Activated CD8-positive, alpha-beta memory T cell treated with anti-CD3 and anti-CD28 coated beads, Interleukin-2, amount 50 U/mL, for 24 hours (primary cell): ENCODE measurements around the gene INKA1.

ENCODE experiments used
- DNase-seq: peaks from one replicate; pipeline ENCODE4 v3.0.0-alpha.2; 2020; ENCODE audit errors: extremely low read depth

The INKA1 gene

DNA sequence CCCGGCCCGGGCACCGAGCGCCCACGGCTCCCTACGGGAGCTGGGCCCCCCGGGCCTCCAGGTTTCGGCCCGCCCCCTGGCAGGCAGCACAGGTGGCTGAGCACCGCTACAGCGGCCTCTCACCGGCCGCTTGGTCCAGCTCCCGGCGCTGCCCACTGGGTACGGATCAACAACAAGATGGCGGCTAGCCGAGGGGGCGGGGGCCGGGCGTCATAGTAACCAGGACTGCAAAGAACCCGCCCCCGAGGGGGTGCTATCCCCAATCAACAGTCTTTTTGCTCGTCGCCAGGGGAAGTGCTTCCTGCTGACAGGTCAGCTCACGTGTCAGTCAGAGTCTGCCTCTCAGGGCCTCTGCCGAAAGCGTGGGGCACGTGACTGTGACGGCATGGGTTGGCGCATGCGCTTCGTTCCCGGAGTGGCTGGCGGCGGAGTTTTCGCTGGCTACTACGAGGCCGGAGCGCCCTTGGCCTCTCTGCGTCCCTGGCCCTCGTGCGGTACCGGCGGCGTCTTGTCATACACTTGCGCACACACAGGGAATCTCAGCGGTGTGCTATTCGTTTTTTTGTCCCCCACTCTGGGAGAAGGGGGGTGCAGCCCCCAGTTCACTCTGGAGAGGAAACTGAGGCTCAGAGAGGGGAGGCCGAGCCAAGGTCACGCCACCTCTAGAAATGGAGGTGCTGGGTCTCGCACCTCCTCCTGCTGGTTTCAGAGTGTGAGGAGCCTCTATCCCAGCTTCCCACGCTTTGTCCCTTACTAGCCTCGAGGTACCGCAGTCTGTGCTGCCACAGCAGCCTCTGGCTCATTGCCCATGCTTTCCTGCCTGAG lies 16.5 kb upstream of the INKA1 start, which contains the start of gene IP6K1:
Gene IP6K1 (minus strand): TSS at position 186 of the 825 bp plus-strand sequence. CDS start 38,502 bp downstream, outside the sequence.
- peak; percentile 100 for DNase-seq

- DNase-seq, result no peak
Measured at GRCh38 chr3:49787182-49787464, 15.9 kb upstream of the INKA1 start.

GRCh38 chr3:49787536-49787935 lies 15.5 kb upstream of the INKA1 start:
- no peak for DNase-seq

- DNase-seq, result no peak
Measured at GRCh38 chr3:49788056-49788455, 15.0 kb upstream of the INKA1 start.

GRCh38 chr3:49790626-49791411 lies 12.2 kb upstream of the INKA1 start:
- DNase-seq, result no peak

DNA sequence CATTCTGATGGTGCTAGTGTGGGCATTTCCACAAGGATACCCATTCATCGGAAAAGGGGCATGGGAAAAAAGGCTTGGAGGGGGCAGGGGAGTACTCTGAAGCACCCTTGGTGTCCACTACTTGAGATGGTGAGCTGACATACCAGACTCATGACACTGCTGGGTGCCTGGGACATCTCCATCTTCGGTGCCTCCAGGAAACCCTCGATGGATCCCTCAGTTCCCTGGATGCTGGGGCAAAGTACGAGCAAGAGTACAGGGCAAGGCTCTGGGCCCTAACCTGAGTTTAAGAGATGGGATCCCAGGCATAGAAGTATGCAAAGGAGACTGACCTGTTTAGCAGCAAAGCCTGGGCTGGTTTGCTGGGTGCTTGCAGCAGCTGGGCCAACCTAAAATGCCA lies 11.5 kb upstream of the INKA1 start:
- DNase-seq, result no peak

- no peak for DNase-seq
Measured at GRCh38 chr3:49792371-49793150, 10.5 kb upstream of the INKA1 start.

DNA sequence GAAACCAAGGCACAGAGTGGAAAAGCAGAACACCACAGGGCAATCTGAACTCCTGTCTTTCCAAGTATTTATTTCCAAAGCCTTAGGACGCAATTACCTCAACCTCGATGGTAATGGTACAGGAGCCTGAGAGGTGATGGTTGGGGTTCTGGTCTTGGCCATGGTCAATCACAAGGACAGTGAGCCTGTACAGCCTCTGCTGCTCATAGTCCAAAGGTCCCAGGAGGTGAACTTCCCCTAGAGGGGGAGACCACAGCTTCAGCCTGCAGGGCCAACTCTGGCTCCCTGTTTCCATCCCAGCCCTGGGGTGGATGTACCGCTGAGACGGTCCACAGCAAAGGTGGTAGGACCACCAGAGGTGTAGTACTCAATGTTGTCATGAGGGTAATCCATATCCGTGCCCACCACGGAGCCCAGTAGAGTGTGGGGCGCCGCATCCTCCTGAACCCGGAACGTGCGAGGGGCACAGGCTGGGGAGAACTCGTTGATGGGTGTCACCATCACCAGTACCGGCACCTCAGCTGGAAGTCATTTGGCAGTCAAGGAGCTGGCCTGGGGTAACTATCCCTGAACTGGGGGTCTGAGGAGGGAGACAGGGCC lies 9.5 kb upstream of the INKA1 start:
- no peak for DNase-seq

DNA sequence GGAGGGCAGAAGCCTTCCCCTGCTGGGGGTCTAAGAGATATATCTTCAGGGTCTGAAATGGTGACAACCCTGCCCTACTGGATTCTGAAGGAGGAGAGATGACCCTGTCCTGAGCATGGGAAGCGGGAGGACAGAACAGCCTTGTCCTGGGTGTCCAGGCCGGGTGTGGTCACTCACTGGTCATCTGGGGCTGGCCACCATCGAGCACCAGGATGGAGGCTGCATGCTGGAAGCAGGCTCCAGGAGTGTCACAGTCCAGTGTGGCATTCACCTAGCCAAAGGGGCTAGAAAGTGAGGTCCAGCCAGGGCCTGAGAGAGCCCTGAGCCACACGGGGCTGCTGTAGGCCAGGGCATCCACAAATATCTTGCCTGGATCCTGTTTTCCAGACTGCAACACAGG lies 8.6 kb upstream of the INKA1 start:
- DNase-seq, result no peak

GRCh38 chr3:49794926-49795905 lies 7.8 kb upstream of the INKA1 start:
- no peak for DNase-seq

DNA sequence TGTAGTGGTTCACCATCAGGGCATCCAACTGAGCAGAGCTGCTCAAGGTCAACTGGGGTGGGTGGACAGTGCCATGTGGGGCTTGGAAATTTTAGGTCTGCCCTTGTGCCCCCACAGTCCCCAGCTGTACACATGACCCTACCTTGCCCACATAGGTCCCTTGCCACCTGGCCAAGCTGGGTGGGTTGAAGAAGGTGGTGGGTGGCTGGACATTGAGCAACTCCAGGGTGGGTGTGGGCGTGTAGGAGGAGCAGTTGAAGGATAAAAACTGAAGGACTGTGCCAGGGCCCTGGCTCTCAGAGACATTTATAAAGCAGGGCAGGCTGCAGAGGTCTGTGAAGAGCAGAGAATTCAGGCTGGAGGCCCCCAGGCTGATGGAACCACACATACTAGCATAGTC lies 4.0 kb upstream of the INKA1 start:
- DNase-seq, result no peak

DNA sequence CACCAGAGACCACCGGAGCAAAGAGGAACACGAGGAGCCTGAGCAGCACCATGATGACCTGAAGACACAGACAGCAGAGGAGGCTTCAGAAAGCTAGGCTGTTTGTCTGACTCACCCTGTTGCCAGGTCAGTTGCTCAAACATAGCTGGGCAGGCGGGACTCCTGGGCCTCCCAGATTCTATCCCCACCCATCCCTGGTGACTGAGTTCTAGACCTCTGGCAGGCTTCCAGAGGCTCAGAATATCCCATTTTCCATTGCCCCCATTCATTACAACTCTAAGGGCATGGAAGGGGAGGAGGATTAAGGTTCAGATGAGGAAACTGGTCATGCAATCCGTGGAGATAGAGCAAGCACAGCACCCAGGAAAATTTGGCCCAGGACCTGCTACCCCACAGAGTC lies 3.3 kb upstream of the INKA1 start, which contains the start of gene CDHR4:
Gene CDHR4 (minus strand): TSS at position 113 of the 400 bp plus-strand sequence. CDS start 61 bp downstream, at position 52.
- no peak for DNase-seq

GRCh38 chr3:49801160-49801559 lies 1.9 kb upstream of the INKA1 start:
- DNase-seq, result no peak

GRCh38 chr3:49803465-49804140 lies 542 bp downstream of the INKA1 start:
- no peak for DNase-seq

- no peak for DNase-seq
Measured at GRCh38 chr3:49804141-49805041, 1.3 kb downstream of the INKA1 start.

GRCh38 chr3:49805367-49805782 lies 2.3 kb downstream of the INKA1 start:
- DNase-seq, result no peak

- DNase-seq, result no peak
Measured at GRCh38 chr3:49805897-49806701, 3.0 kb downstream of the INKA1 start.

- no peak for DNase-seq
Measured at GRCh38 chr3:49806850-49807249, 3.8 kb downstream of the INKA1 start.
